SK-N-MC (cell line): ENCODE measurements around the gene PADI4.

Source experiments
- EZH2 ChIP-seq: fragments of 200-600 bp; sonication (generic); IDR thresholded peaks from one replicate; pipeline ENCODE4 v1.6.1; 2017; ENCODE audit warnings: antibody characterized with exemption
- FOXP2 ChIP-seq: optimal IDR thresholded peaks from 2 replicates; pipeline ENCODE3; 2011; ENCODE audit warnings: mild to moderate bottlenecking, moderate library complexity; ENCODE audit not compliant: insufficient read depth; ENCODE audit errors: extremely low read length, control extremely low read depth

- no peak for TF ChIP-seq FOXP2
- no peak for TF ChIP-seq EZH2
These were observed 47.7 kb upstream of the PADI4 start for GRCh38 chr1:17260264-17260663.
